Esophagus muscularis mucosa (tissue), 4 donors: Measurements from ENCODE around the gene NR2E3. TPM values are rescaled to one million over a fixed set of nuclear protein-coding genes. Genes with fewer than 3 reads are reported as not detected.
A peak's percentile ranks its signal among the peaks of the same experiment; 100 is the strongest.

ENCODE experiments used
- DNase-seq: peaks from one replicate; pipeline ENCODE4 v3.0.0-alpha.2; 2017; ENCODE audit errors: extremely low spot score
- H3K27ac ChIP-seq, 4 donors: fragments of 200-600 bp; sonication (generic); replicated peaks in 1 of 4; 1 replicate in 3 of 4; 2 replicates in 1 of 4; pipeline ENCODE4 v1.5.1; 2016 to 2019; ENCODE audit warnings: mild to moderate bottlenecking in 1 of 4
- H3K27me3 ChIP-seq, 4 donors: fragments of 200-600 bp; sonication (generic); one replicate each; pipeline versions ENCODE4 v1.5.1 to v1.6.0; 2016 to 2019
- H3K36me3 ChIP-seq, 4 donors: fragments of 200-600 bp; sonication (generic); one replicate each; pipeline ENCODE4 v1.5.1; 2016 to 2019
- H3K4me1 ChIP-seq, 4 donors: fragments of 200-600 bp; sonication (generic); one replicate each; pipeline ENCODE4 v1.5.1; 2016 to 2019
- H3K4me3 ChIP-seq, 4 donors: fragments of 200-600 bp; sonication (generic); 1 replicate in 2 of 4; 2 replicates in 2 of 4; pipeline ENCODE4 v1.5.1; 2016 to 2019; ENCODE audit warnings: mild to moderate bottlenecking in 4 of 4, moderate library complexity in 1 of 4
- H3K9me3 ChIP-seq, 4 donors: fragments of 200-600 bp; sonication (generic); 1 replicate in 3 of 4; 2 replicates in 1 of 4; pipeline ENCODE4 v1.5.1; 2016 to 2019
- EP300 ChIP-seq: sonication (generic); formaldehyde crosslinking; IDR thresholded peaks from one replicate; pipeline ENCODE4 v1.6.1; 2017; ENCODE audit warnings: antibody characterized with exemption
- POLR2A ChIP-seq: fragments of 450-650 bp; IDR thresholded peaks from one replicate; pipeline ENCODE4 v1.6.1; 2017; ENCODE audit warnings: antibody characterized with exemption, moderate library complexity, mild to moderate bottlenecking, low read depth
- POLR2AphosphoS5 ChIP-seq, 2 donors: sonication (generic); formaldehyde crosslinking; IDR thresholded peaks; one replicate each; pipeline ENCODE4 v1.6.1; 2017; ENCODE audit warnings: antibody characterized with exemption in 2 of 2
- WGBS: methylation state at CpG from one replicate; pipeline ENCODE4 v1.1.5; 2018; 5-methylcytosine and 5-hydroxymethylcytosine counted together
- intact Hi-C: fragments of 100-400 bp; cut with DNase I; formaldehyde crosslinking; loops from one replicate; pipeline ENCODE4 v1.15.1; 2023
- total RNA-seq, 4 donors: library from RNA; depleted of rRNA; stranded (reverse); fragments of >200 nt; gene quantifications; one replicate each; pipeline versions ENCODE4 v1.1.0 to v1.2.1, GENCODE V29; 2016
- TF ChIP-seq, protein P1 (sequence below), 3 experiments: fragments of 200-600 bp in 2 of 3; fragments of 450-650 bp in 1 of 3; sonication (generic) in 2 of 3; IDR thresholded peaks; one replicate each; pipeline ENCODE4 v1.5.1; 2017 to 2019; ENCODE audit warnings: antibody characterized with exemption in 3 of 3, mild to moderate bottlenecking in 2 of 3, moderate library complexity in 1 of 3

The NR2E3 gene
- total RNA-seq, 4 donors from 2014 or later, result not detected

DNA sequence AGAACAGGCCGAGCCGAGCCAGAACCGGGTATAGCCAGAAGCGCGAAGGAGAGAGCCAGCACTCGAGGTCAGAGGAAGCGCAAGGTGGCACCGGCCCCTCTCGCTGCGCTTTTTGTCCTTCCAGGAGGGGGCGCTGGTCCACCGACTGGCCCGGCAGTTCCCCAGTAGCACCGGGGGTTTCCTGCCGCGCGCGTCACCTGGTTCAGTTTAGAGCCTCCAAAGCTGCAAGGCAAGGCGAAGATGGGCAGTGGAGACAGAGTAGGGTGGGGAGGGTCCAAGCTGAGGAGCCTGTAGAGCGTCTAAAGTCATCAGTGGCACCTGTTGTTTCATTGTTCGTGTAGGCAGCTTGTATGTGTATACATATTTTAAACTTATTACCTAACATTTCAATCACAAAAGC, 7.6 kb upstream of the NR2E3 start:
- 64% methylated on average over 19 of the region's 21 CpGs for WGBS

DNA sequence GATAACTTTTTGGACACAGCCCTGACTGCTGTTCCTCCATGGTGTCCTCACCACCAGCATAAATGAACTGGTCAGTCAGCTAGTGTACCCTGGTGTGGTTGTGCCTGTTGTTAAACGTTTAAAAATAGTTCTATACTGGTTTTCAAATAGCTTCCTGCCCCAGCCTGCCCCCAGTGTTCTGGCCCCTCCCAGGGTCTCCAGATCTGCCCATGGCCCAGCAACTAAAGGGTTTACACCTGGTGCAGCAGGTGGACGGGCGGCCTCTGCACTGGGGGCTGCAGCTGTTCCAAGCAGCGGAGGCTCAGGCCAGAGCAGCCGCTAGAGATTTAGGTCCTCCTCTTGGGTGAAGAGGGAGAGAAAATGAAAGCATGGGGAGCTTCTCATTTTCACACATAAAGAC, 6.1 kb upstream of the NR2E3 start:
- Histone ChIP-seq H3K4me1 (peaks cover 0 to 12% (median 7%) of the 10 kb centered on the region in 4 donors), H3K27me3 (peaks cover 0 to 11% (median 0%) of the 10 kb centered on the region in 4 donors), H3K36me3 (no peaks in the 10 kb centered on the region), H3K27ac (no peak overlapping the region), H3K4me3 (no peak overlapping the region), H3K9me3 (no peaks in the 10 kb centered on the region)
- TF ChIP-seq POLR2AphosphoS5 (IDR thresholded peaks at IDR 0.05), result no peak
- no peak for TF ChIP-seq POLR2A
- no peak for TF ChIP-seq EP300
- TF ChIP-seq, protein P1, sequence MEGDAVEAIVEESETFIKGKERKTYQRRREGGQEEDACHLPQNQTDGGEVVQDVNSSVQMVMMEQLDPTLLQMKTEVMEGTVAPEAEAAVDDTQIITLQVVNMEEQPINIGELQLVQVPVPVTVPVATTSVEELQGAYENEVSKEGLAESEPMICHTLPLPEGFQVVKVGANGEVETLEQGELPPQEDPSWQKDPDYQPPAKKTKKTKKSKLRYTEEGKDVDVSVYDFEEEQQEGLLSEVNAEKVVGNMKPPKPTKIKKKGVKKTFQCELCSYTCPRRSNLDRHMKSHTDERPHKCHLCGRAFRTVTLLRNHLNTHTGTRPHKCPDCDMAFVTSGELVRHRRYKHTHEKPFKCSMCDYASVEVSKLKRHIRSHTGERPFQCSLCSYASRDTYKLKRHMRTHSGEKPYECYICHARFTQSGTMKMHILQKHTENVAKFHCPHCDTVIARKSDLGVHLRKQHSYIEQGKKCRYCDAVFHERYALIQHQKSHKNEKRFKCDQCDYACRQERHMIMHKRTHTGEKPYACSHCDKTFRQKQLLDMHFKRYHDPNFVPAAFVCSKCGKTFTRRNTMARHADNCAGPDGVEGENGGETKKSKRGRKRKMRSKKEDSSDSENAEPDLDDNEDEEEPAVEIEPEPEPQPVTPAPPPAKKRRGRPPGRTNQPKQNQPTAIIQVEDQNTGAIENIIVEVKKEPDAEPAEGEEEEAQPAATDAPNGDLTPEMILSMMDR (IDR thresholded peaks at IDR 0.05), result no peak
- intact Hi-C loops, result no loop called here
- no peak for DNase-seq
- 63% methylated on average over 5 of the region's 5 CpGs for WGBS

More for the DNA sequence above, 7.6 kb upstream of the NR2E3 start:
- H3K27me3 ChIP-seq, result peaks cover 0 to 11% (median 0%) of the 10 kb centered on the region in 4 donors
- TF ChIP-seq, protein P1 (IDR thresholded peaks at IDR 0.05), result peak in 2 of 3 experiments; percentile 22 to 33
- TF ChIP-seq POLR2AphosphoS5 (IDR thresholded peaks at IDR 0.05) (no peak), POLR2A (no peak)
- no peak for DNase-seq
- H3K4me3 ChIP-seq, result no peak overlapping the region
- H3K27ac ChIP-seq, result no peak overlapping the region
- peaks cover 0 to 10% (median 5%) of the 10 kb centered on the region in 4 donors for H3K4me1 ChIP-seq
- H3K9me3 ChIP-seq, result no peaks in the 10 kb centered on the region
- no peaks in the 10 kb centered on the region for H3K36me3 ChIP-seq
- intact Hi-C loops, result loop anchor here (2.0 kb wide), 1 partner anchor 60 kb away; no protein-coding TSS in a partner anchor

DNA sequence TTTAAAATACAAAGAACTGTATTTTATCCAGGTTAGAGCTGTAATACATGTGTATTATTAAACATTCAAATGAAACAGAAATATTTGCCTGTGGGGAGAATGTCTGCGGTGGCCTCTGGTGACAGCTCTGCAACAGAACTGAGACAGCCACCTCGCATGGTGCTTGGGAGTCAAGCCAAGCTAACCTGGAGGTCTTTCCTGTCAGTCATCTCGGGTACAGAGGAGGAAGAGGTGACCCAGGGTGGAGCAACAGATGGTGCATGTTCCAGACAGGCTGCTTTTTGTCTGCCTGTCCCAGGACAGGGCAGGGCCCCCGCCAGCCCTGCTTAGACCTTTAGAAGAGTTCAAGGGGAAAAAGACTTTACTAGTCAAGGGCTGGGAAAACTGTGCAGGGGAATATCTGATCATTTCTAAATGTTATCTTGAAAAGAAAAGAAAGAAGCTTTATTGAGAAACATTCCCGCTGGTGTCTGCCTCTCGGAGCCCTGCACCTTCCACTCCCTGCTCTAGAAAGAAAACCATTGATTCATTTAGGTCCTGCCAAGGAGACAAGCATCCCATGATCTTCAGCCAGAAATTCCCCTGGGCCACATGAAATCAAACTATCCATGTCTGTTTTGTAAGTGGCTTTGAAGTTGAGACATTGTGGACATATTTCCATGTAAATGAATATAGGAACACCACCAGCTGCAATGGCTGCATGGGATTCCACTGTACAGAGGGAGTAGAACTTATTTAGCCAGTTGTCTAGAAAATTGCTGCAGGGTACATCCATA, 5.5 kb upstream of the NR2E3 start:
- 67% methylated on average over 6 of the region's 6 CpGs for WGBS
- no peak for TF ChIP-seq EP300
- no peak for TF ChIP-seq POLR2AphosphoS5 (IDR thresholded peaks at IDR 0.05)
- TF ChIP-seq, protein P1 (IDR thresholded peaks at IDR 0.05), result no peak
- TF ChIP-seq POLR2A, result no peak
- Histone ChIP-seq H3K27ac (no peak overlapping the region), H3K27me3 (peaks cover 0 to 11% (median 0%) of the 10 kb centered on the region in 4 donors), H3K9me3 (no peaks in the 10 kb centered on the region), H3K4me3 (no peak overlapping the region), H3K4me1 (peaks cover 0 to 12% (median 7%) of the 10 kb centered on the region in 4 donors), H3K36me3 (no peaks in the 10 kb centered on the region)
- intact Hi-C loops, result no loop called here
- DNase-seq, result no peak

DNA sequence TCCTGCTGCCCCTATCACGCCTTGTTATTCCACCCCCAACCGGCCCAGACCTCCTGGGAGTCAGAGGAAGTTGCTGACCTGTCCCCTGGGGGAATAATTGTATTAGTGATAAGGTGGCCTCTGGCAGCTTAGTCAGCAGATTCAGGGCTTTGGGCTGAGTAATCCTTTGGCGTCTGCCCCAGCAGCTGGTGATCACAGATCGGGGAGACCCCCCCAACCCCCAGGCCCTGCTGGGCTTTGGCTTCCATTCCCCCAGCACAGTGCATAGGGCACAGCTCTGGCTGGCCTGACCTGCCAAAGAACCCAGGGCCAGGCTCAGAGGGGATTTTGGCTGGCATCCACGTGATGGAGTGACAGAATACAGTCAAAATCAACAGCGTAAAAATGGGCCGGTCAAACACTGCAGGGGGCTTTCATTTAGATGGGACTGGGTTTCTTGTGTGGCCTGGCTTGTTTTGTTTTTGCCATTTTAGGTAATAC, 3.9 kb upstream of the NR2E3 start:
- TF ChIP-seq EP300, result no peak
- no peak for TF ChIP-seq POLR2AphosphoS5 (IDR thresholded peaks at IDR 0.05)
- TF ChIP-seq, protein P1 (IDR thresholded peaks at IDR 0.05), result no peak
- no peak for TF ChIP-seq POLR2A
- Histone ChIP-seq H3K36me3 (no peaks in the 10 kb centered on the region), H3K27ac (no peak overlapping the region), H3K9me3 (no peaks in the 10 kb centered on the region), H3K4me1 (peaks cover 0 to 10% (median 4%) of the 10 kb centered on the region in 4 donors), H3K27me3 (peaks cover 0 to 11% (median 0%) of the 10 kb centered on the region in 4 donors), H3K4me3 (no peak overlapping the region)
- WGBS, result 64% methylated on average over 6 of the region's 7 CpGs
- intact Hi-C loops, result no loop called here
- no peak for DNase-seq
